ENCODE results near the gene ROGDI. TPM values are rescaled to one million over a fixed set of nuclear protein-coding genes. Genes with fewer than 3 reads are reported as not detected.

Gene ROGDI
- total RNA-seq, 1 donor from 2014 or later, result 22.2 TPM

DNA sequence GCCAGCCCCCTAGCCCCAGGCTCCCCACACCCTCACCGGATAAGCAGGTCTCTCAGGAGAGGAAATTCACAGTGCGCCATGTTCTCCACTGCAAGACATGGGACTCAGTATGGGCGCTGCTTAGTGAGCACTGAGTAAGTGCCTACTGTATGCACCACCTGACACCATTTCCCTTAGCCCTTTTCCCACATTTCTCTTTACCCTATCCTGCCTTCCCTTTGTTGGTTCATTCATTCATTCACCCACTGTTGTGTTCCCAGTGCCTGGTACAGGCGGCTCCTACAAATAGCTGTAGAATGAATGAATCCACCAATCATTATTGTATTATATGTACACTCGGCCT is 24.4 kb downstream of the ROGDI start:
- H3K27me3 Mint-ChIP-seq (ENCODE audit: insufficient read depth, low read depth), result peaks cover 5% of the 10 kb centered on the region
- Histone ChIP-seq H3K4me2 (no peak overlapping the region), H3K27ac (no peak overlapping the region), H2AFZ (replicated peaks) (no peak overlapping the region), H3K27me3 (no peaks in the 10 kb centered on the region), H3K36me3 (no peaks in the 10 kb centered on the region), H3K9ac (no peak overlapping the region), H3K79me2 (ENCODE audit: low read depth) (no peaks in the 10 kb centered on the region), H3K4me3 (no peak overlapping the region), H3K9me3 (ENCODE audit: low read depth) (no peaks in the 10 kb centered on the region), H3F3A (ENCODE audit: low read depth) (peaks cover 3% of the 10 kb centered on the region), H3K4me1 (no peaks in the 10 kb centered on the region), H4K20me1 (ENCODE audit: low read depth) (no peaks in the 10 kb centered on the region)
- H3K9me3 Mint-ChIP-seq, result no peaks in the 10 kb centered on the region
- no peak overlapping the region for H3K4me3 Mint-ChIP-seq
- no peak for DNase-seq (ENCODE audit: low spot score)
- no peaks in the 10 kb centered on the region for H3K36me3 Mint-ChIP-seq
- H3K4me1 Mint-ChIP-seq, result peaks cover 7% of the 10 kb centered on the region
- TF ChIP-seq EZH2phosphoT487 (IDR thresholded peaks at IDR 0.05) (no peak), EZH2 (IDR thresholded peaks at IDR 0.05) (no peak)
- TF ChIP-seq, protein P1, sequence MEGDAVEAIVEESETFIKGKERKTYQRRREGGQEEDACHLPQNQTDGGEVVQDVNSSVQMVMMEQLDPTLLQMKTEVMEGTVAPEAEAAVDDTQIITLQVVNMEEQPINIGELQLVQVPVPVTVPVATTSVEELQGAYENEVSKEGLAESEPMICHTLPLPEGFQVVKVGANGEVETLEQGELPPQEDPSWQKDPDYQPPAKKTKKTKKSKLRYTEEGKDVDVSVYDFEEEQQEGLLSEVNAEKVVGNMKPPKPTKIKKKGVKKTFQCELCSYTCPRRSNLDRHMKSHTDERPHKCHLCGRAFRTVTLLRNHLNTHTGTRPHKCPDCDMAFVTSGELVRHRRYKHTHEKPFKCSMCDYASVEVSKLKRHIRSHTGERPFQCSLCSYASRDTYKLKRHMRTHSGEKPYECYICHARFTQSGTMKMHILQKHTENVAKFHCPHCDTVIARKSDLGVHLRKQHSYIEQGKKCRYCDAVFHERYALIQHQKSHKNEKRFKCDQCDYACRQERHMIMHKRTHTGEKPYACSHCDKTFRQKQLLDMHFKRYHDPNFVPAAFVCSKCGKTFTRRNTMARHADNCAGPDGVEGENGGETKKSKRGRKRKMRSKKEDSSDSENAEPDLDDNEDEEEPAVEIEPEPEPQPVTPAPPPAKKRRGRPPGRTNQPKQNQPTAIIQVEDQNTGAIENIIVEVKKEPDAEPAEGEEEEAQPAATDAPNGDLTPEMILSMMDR (IDR thresholded peaks at IDR 0.05), result no peak
- no peak overlapping the region for H3K27ac Mint-ChIP-seq

DNA sequence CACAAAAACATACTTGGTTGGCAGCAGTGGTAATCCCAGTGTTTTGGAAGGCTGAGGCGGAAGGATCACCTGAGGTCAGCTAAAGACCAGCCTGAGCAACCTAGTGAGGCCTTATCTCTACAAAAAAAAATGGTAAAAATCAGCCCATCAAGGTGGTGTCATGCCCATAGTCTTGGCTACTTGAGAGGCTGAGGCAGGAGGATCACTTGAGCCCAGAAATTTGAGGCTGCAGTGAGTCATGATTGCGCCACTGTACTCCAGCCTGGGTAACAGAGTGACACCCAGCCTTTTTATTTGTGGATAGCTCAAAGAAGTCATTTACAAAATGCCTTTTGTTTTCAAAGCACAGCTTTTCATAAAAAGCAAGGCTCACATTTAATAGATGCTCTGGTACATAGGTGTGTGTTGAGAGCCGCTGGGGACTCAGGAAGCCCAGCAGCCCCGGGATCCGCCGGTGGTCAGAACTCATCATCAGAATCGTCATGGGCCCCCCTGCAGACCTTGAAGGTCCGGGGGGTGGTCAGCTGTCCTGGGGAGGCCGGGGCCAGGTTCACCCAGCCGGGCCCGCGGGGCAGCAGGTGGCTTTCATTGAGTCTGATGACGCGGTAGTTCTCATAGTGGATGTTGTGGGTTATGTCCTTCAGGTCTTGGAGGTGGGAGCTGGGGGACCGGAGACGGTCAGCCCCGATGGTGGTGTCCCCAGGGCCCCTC is 24.9 kb downstream of the ROGDI start:
- no peak for DNase-seq (ENCODE audit: low spot score)
- peaks cover 5% of the 10 kb centered on the region for H3K27me3 Mint-ChIP-seq (ENCODE audit: insufficient read depth, low read depth)
- Histone ChIP-seq H4K20me1 (ENCODE audit: low read depth) (no peaks in the 10 kb centered on the region), H3K27me3 (no peaks in the 10 kb centered on the region), H3K36me3 (no peaks in the 10 kb centered on the region), H3K79me2 (ENCODE audit: low read depth) (no peaks in the 10 kb centered on the region), H3K4me2 (no peak overlapping the region), H3K27ac (no peak overlapping the region), H3F3A (ENCODE audit: low read depth) (peaks cover 3% of the 10 kb centered on the region), H3K9ac (no peak overlapping the region), H3K4me3 (no peak overlapping the region), H3K9me3 (ENCODE audit: low read depth) (no peaks in the 10 kb centered on the region), H2AFZ (replicated peaks) (no peak overlapping the region), H3K4me1 (no peaks in the 10 kb centered on the region)
- no peak overlapping the region for H3K27ac Mint-ChIP-seq
- H3K36me3 Mint-ChIP-seq, result no peaks in the 10 kb centered on the region
- no peak overlapping the region for H3K4me3 Mint-ChIP-seq
- no peaks in the 10 kb centered on the region for H3K9me3 Mint-ChIP-seq
- H3K4me1 Mint-ChIP-seq, result peaks cover 7% of the 10 kb centered on the region
- TF ChIP-seq, protein P1 (IDR thresholded peaks at IDR 0.05), result no peak
- TF ChIP-seq EZH2 (IDR thresholded peaks at IDR 0.05), result no peak
- no peak for TF ChIP-seq EZH2phosphoT487 (IDR thresholded peaks at IDR 0.05)

DNA sequence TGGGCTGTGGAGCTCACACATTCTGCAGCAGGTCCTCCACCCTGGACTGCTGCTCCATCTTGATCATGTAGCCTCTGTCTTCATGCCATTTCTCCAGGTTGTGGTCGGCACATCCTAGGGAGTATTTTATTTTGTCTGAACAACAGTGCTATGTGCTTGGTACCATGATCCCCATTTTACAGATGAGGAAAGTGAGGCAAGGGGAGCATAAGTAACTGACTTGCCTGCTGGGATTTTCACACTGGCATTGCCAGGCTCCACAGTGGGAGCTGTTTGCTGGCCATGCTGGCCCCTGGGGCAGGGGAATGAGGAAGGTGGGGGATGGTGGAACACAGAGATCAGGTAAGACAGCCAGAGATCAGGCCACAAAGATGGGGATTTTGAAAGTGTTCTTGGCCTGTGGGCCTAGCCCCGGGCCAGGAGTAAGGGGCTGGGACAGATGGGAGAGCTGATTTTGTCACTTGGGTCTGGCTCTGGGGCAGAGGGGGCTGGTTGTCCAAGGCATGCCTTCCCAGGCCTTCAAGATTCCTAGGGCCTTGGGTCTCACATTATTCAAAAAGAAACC is 26.2 kb downstream of the ROGDI start:
- no peaks in the 10 kb centered on the region for H3K9me3 Mint-ChIP-seq
- H3K4me3 Mint-ChIP-seq, result no peak overlapping the region
- H3K4me3 ChIP-seq, result no peak overlapping the region
- H2AFZ ChIP-seq (replicated peaks), result no peak overlapping the region
- DNase-seq (ENCODE audit: low spot score), result no peak
- H3K36me3 ChIP-seq, result no peaks in the 10 kb centered on the region
- no peaks in the 10 kb centered on the region for H3K27me3 ChIP-seq
- peaks cover 3% of the 10 kb centered on the region for H3F3A ChIP-seq (ENCODE audit: low read depth)
- TF ChIP-seq, protein P1 (IDR thresholded peaks at IDR 0.05), result no peak
- no peak for TF ChIP-seq EZH2phosphoT487 (IDR thresholded peaks at IDR 0.05)
- TF ChIP-seq EZH2 (IDR thresholded peaks at IDR 0.05), result no peak
- no peaks in the 10 kb centered on the region for H3K36me3 Mint-ChIP-seq
- no peaks in the 10 kb centered on the region for H3K79me2 ChIP-seq (ENCODE audit: low read depth)
- no peak overlapping the region for H3K27ac ChIP-seq
- no peak overlapping the region for H3K9ac ChIP-seq
- H3K27me3 Mint-ChIP-seq (ENCODE audit: insufficient read depth, low read depth), result peaks cover 5% of the 10 kb centered on the region
- H3K9me3 ChIP-seq (ENCODE audit: low read depth), result no peaks in the 10 kb centered on the region
- H3K27ac Mint-ChIP-seq, result no peak overlapping the region
- no peaks in the 10 kb centered on the region for H3K4me1 ChIP-seq
- no peak overlapping the region for H3K4me2 ChIP-seq
- no peaks in the 10 kb centered on the region for H4K20me1 ChIP-seq (ENCODE audit: low read depth)
- H3K4me1 Mint-ChIP-seq, result peaks cover 7% of the 10 kb centered on the region
